ENCODE results near the gene HES7.

HES7 gene

GRCh38 chr17:8126491-8127066 is 2.7 kb upstream of the HES7 start:
- TF ChIP-seq, protein P1, sequence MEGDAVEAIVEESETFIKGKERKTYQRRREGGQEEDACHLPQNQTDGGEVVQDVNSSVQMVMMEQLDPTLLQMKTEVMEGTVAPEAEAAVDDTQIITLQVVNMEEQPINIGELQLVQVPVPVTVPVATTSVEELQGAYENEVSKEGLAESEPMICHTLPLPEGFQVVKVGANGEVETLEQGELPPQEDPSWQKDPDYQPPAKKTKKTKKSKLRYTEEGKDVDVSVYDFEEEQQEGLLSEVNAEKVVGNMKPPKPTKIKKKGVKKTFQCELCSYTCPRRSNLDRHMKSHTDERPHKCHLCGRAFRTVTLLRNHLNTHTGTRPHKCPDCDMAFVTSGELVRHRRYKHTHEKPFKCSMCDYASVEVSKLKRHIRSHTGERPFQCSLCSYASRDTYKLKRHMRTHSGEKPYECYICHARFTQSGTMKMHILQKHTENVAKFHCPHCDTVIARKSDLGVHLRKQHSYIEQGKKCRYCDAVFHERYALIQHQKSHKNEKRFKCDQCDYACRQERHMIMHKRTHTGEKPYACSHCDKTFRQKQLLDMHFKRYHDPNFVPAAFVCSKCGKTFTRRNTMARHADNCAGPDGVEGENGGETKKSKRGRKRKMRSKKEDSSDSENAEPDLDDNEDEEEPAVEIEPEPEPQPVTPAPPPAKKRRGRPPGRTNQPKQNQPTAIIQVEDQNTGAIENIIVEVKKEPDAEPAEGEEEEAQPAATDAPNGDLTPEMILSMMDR (IDR thresholded peaks at IDR 0.05) = no peak

- TF ChIP-seq, protein P1 (IDR thresholded peaks at IDR 0.05) = no peak
These were observed 2.1 kb upstream of the HES7 start for GRCh38 chr17:8125947-8126490.

DNA sequence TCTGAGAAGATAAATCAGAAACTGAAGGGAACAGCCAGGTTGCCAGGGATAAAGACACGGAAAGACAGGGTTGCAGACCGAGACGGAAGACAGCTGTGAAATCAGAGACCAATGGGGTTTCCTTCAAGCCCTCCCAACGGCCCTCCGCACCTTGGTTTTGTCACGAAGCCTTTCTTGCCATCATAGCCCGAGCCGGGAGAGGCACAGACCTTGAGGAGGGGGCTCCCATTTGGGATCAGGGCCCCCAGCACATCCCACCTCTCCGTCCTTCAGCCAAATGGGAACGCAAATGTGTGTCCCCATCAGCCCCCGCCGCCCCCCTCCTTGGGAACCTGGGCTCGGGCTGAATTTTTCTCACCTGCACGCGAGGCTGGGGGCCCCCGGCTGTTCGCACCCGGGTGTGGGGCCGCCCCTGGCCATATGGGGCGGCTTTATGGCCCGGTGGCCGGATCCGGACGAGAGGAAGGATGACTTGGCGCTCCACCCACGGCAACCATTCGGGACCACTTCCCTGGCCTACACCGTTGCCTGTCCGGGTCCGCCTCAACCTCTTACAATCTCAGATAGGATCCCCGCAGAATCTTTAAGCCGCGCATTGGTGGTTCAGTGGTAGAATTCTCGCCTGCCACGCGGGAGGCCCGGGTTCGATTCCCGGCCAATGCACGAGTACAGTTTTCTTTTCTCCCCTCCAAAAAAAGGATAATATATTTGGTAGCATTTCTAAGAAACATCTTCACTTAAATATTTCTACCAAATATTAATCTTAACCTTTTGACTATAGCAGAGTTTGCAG is 1.4 kb upstream of the HES7 start:
- TF ChIP-seq, protein P1 (IDR thresholded peaks at IDR 0.05) = no peak

DNA sequence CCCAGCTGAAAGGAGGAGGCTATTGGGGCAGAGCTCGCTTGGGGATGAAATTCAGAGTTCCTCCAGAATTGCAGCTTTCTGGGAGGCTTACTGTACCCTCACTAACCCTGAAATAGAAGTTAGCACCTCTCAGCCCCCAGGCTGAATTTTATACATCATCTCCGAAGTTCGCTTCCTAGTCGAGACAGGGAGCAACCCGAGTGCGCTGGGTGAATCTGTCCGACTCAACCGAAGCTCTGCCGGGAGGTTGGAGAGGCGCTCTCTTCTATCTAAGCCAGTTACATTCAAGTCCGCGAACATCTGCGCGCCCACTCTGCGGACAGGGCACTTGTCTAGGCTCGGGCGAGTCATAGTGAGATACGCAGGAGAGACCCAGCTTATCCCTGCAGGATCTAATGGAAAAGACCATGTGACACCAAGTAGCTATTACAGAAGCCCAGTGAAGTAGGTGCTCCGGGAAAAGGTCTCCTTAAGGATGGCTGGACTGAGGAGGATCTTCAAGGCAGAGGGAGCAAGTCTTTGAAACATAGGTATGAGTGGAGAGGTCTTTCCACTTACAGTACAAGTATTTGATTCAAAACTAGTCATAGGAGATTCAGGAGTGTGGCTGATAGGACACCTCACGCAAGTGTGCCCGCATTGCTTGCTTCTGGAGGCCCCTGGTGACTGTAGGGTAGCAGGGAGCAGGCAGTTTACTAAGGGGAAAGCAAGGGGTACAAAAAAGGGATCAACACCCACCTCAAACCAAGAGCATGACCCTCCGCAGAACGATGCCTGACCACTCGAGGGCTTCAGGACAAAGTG is 646 bp upstream of the HES7 start:
- TF ChIP-seq, protein P1 (IDR thresholded peaks at IDR 0.05) = no peak

- TF ChIP-seq, protein P1 (IDR thresholded peaks at IDR 0.05) = no peak
These were observed 797 bp downstream of the HES7 start for GRCh38 chr17:8122924-8123694.

GRCh38 chr17:8122422-8122923 is 1.4 kb downstream of the HES7 start:
- TF ChIP-seq, protein P1 (IDR thresholded peaks at IDR 0.05) = no peak

Measured in LNCAP (cell line).